HCT116 (cell line): ENCODE results near the gene SMCO1. TPM values are rescaled to one million over a fixed set of nuclear protein-coding genes. Genes with fewer than 3 reads are reported as not detected.

Experiments used
- ATAC-seq: fragments of 200-7000 bp; cut with Tn5 transposase; 2 replicates; pipeline ENCODE4 v1.9.1; 2020; ENCODE audit warnings: mild to moderate bottlenecking, moderate library complexity
- BruUV-seq: library from RNA; stranded (reverse); fragments of 400-500 nt; replicated peaks from 2 replicates; lab custom pipeline; 2021; lab: Mats Ljungman, UMichigan
- CTCF ChIA-PET: fragments of 300-600 bp; sonication (Branson Sonifier 250); formaldehyde crosslinking; loops from one replicate; lab custom pipeline; 2021; ENCODE audit warnings: antibody characterized with exemption; lab: Charles Lee
- POLR2A ChIA-PET: fragments of 300-600, 350-600 bp; sonication (Branson Sonifier 250); formaldehyde crosslinking; loops from one replicate; lab custom pipeline; 2021; ENCODE audit warnings: antibody characterized with exemption; lab: Charles Lee
- RAD21 ChIA-PET, 2 experiments: fragments of 300-600 bp; sonication (Branson Sonifier 250); formaldehyde crosslinking; loops; one replicate each; lab custom pipeline; 2023; ENCODE audit warnings: low total read pairs in 2 of 2; ENCODE audit not compliant: uncharacterized antibody in 2 of 2, unreplicated experiment in 2 of 2, low non-redundant PET in 1 of 2; lab: Charles Lee
- DNase-seq: peaks from one replicate; pipeline ENCODE4 v3.0.0-alpha.2; 2010; ENCODE audit warnings: low read depth, low spot score
- H2AFZ ChIP-seq: fragments of 200-600 bp; shearing (Covaris generic), sonication (generic); 2 replicates; pipeline ENCODE4 v1.6.1; 2017; ENCODE audit warnings: low read depth, mixed run types, mixed read lengths, antibody characterized with exemption, low read length; ENCODE audit not compliant: poor library complexity, severe bottlenecking
- H3K27ac ChIP-seq: 2 replicates; pipeline ENCODE4 v1.5.1; 2012; ENCODE audit warnings: low read depth, low read length
- H3K27me3 ChIP-seq: fragments of 200-600 bp; sonication (generic); 2 replicates; pipeline ENCODE4 v1.6.1; 2016; ENCODE audit warnings: mixed run types, low read length, mixed read lengths; ENCODE audit not compliant: insufficient read depth
- H3K36me3 ChIP-seq, 2 experiments: fragments of 200-500 bp in 1 of 2; fragments of 200-600 bp in 1 of 2; sonication (Bioruptor generic) in 1 of 2; sonication (generic) in 1 of 2; 2 replicates each; pipeline versions ENCODE4 v1.5.1 to v1.6.1; 2014 to 2016; ENCODE audit warnings: low read length in 2 of 2, inconsistent platforms in 1 of 2, mixed read lengths in 1 of 2, mixed run types in 1 of 2; ENCODE audit not compliant: insufficient read depth in 2 of 2, control insufficient read depth in 1 of 2
- H3K4me1 ChIP-seq, 2 experiments: fragments of 200-600 bp in 1 of 2; sonication (generic) in 1 of 2; 2 replicates each; pipeline versions ENCODE4 v1.5.1 to v1.6.1; 2012 to 2017; ENCODE audit warnings: low read length in 2 of 2, inconsistent platforms in 1 of 2, mild to moderate bottlenecking in 1 of 2, mixed read lengths in 1 of 2, mixed run types in 1 of 2, moderate library complexity in 1 of 2; ENCODE audit not compliant: insufficient read depth in 2 of 2, control insufficient read depth in 1 of 2
- H3K4me2 ChIP-seq: fragments of 200-600 bp; sonication (generic); 2 replicates; pipeline ENCODE4 v1.6.1; 2017; ENCODE audit warnings: mixed run types, low read length, mixed read lengths
- H3K4me3 ChIP-seq, 2 experiments: fragments of 200-600 bp in 1 of 2; sonication (generic) in 1 of 2; replicated peaks in 1 of 2; 2 replicates each; pipeline ENCODE4 v1.5.1; 2011 to 2016; ENCODE audit warnings: low read length in 2 of 2, control low read depth in 1 of 2, low read depth in 1 of 2, mild to moderate bottlenecking in 1 of 2, mixed read lengths in 1 of 2, mixed run types in 1 of 2
- H3K79me2 ChIP-seq: fragments of 200-600 bp; sonication (generic); 2 replicates; pipeline ENCODE4 v1.6.1; 2017; ENCODE audit warnings: mild to moderate bottlenecking, mixed run types, low read length, moderate library complexity, mixed read lengths; ENCODE audit not compliant: insufficient read depth
- H3K9ac ChIP-seq: fragments of 200-600 bp; sonication (generic); 2 replicates; pipeline ENCODE4 v1.6.1; 2016; ENCODE audit warnings: low read length, mixed read lengths
- H3K9me2 ChIP-seq: fragments of 200-600 bp; sonication (generic), shearing (Covaris generic); 2 replicates; pipeline ENCODE4 v1.6.1; 2017; ENCODE audit warnings: mixed run types, mild to moderate bottlenecking, moderate library complexity; ENCODE audit not compliant: insufficient read depth
- H3K9me3 ChIP-seq, 2 experiments: fragments of 200-500 bp in 1 of 2; fragments of 200-600 bp in 1 of 2; sonication (Bioruptor generic) in 1 of 2; sonication (generic) in 1 of 2; 2 replicates each; pipeline ENCODE4 v1.6.1; 2014 to 2017; ENCODE audit warnings: low read length in 2 of 2, mixed read lengths in 2 of 2, inconsistent platforms in 1 of 2, low read depth in 1 of 2, mild to moderate bottlenecking in 1 of 2, mixed run types in 1 of 2, moderate library complexity in 1 of 2; ENCODE audit not compliant: control insufficient read depth in 1 of 2, insufficient read depth in 1 of 2
- H4K20me1 ChIP-seq: fragments of 200-600 bp; sonication (generic), shearing (Covaris generic); 2 replicates; pipeline ENCODE4 v1.6.1; 2017; ENCODE audit warnings: mixed run types, mild to moderate bottlenecking, moderate library complexity; ENCODE audit not compliant: insufficient read depth
- EZH2 ChIP-seq: fragments of 200-600 bp; sonication (generic); IDR thresholded peaks from 2 replicates; pipeline ENCODE4 v1.6.1; 2017; ENCODE audit warnings: antibody characterized with exemption, mixed run types
- EZH2phosphoT487 ChIP-seq: fragments of 200-600 bp; IDR thresholded peaks from 2 replicates; pipeline ENCODE4 v1.6.1; 2018; ENCODE audit warnings: antibody characterized with exemption, borderline replicate concordance
- JUND ChIP-seq: IDR thresholded peaks from 2 replicates; pipeline ENCODE4 v1.6.1; 2012
- SP1 ChIP-seq: IDR thresholded peaks from 2 replicates; pipeline ENCODE4 v1.6.1; 2012; ENCODE audit warnings: low read depth
- YY1 ChIP-seq: IDR thresholded peaks from 2 replicates; pipeline ENCODE4 v1.6.1; 2011; ENCODE audit warnings: low read length, low read depth, moderate library complexity, mild to moderate bottlenecking; ENCODE audit not compliant: insufficient replicate concordance; ENCODE audit errors: extremely low read depth
- intact Hi-C: fragments of 100-400 bp; cut with micrococcal nuclease; formaldehyde crosslinking; loops from 2 replicates; pipeline ENCODE4 v1.10.0; 2022
- total RNA-seq: library from RNA; stranded (reverse); gene quantifications from one replicate; pipeline ENCODE4 v1.2.1, GENCODE V29; 2021; ENCODE audit not compliant: unreplicated experiment
- TF ChIP-seq, protein P1 (sequence below), 3 experiments: fragments of 200-600 bp in 1 of 3; sonication (generic) in 1 of 3; IDR thresholded peaks in 2 of 3; conservative IDR thresholded peaks in 1 of 3; 2 replicates each; pipeline ENCODE4 v1.5.1; 2012 to 2017; ENCODE audit warnings: low read depth in 2 of 3, low read length in 2 of 3, antibody characterized with exemption in 1 of 3, borderline replicate concordance in 1 of 3, control low read depth in 1 of 3, mild to moderate bottlenecking in 1 of 3, mixed read lengths in 1 of 3, mixed run types in 1 of 3, moderate library complexity in 1 of 3; ENCODE audit not compliant: insufficient read depth in 1 of 3
- TF ChIP-seq, protein P2 (sequence below): IDR thresholded peaks from 2 replicates; pipeline ENCODE4 v1.6.1; 2011; ENCODE audit warnings: mild to moderate bottlenecking, low read length, moderate library complexity; ENCODE audit not compliant: insufficient replicate concordance; ENCODE audit errors: extremely low read depth

SMCO1 gene
- total RNA-seq, 1 experiment from 2014 or later, result not detected

DNA sequence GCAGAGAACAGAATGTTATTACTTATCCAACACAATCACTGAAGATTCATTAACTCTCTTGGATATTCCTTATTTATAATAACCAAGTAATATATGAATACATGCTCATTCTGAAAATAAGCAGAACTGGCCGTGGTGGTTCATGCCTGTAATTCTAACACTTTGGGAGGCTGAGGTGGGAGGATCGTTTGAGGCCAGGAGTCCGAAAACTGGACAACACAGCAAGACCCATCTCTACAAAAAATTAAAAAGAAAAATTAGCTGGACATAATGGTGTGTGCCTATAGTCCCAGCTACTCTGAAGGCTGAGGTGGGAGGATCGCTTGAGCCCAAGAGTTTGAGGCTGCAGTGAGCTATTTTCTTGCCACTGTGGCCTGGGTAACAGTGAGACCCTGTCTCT, 37.5 kb downstream of the SMCO1 start:
- Histone ChIP-seq H3K27ac (no peak overlapping the region), H2AFZ (no peak overlapping the region), H4K20me1 (no peaks in the 10 kb centered on the region), H3K4me3 (no peak overlapping the region), H3K36me3 (peaks cover 28 to 32% of the 10 kb centered on the region in 2 experiments), H3K4me2 (no peak overlapping the region), H3K27me3 (no peaks in the 10 kb centered on the region), H3K79me2 (peaks cover 8% of the 10 kb centered on the region; the same call in 1 of the 2 replicates), H3K4me1 (no peaks in the 10 kb centered on the region), H3K9me2 (no peaks in the 10 kb centered on the region), H3K9ac (no peak overlapping the region), H3K9me3 (no peaks in the 10 kb centered on the region)
- ChIA-PET RAD21 (no interaction called here), POLR2A (interaction anchor here (1.2 kb wide), 1 partner anchor 9 kb away, joined by 3 read pairs; no protein-coding TSS in a partner anchor), CTCF (no interaction called here)
- DNase-seq (no peak), ATAC-seq (no peak)
- TF ChIP-seq SP1 (no peak), JUND (no peak), EZH2 (no peak), EZH2phosphoT487 (no peak), YY1 (no peak)
- TF ChIP-seq, protein P1, sequence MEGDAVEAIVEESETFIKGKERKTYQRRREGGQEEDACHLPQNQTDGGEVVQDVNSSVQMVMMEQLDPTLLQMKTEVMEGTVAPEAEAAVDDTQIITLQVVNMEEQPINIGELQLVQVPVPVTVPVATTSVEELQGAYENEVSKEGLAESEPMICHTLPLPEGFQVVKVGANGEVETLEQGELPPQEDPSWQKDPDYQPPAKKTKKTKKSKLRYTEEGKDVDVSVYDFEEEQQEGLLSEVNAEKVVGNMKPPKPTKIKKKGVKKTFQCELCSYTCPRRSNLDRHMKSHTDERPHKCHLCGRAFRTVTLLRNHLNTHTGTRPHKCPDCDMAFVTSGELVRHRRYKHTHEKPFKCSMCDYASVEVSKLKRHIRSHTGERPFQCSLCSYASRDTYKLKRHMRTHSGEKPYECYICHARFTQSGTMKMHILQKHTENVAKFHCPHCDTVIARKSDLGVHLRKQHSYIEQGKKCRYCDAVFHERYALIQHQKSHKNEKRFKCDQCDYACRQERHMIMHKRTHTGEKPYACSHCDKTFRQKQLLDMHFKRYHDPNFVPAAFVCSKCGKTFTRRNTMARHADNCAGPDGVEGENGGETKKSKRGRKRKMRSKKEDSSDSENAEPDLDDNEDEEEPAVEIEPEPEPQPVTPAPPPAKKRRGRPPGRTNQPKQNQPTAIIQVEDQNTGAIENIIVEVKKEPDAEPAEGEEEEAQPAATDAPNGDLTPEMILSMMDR (IDR thresholded peaks at IDR 0.05 in 2 of 3, conservative IDR thresholded peaks at IDR 0.05 in 1 of 3; ENCODE audit: borderline replicate concordance in 1 of 3, insufficient read depth in 1 of 3, low read depth in 2 of 3, low read length in 2 of 3), result no peak
- TF ChIP-seq, protein P2, sequence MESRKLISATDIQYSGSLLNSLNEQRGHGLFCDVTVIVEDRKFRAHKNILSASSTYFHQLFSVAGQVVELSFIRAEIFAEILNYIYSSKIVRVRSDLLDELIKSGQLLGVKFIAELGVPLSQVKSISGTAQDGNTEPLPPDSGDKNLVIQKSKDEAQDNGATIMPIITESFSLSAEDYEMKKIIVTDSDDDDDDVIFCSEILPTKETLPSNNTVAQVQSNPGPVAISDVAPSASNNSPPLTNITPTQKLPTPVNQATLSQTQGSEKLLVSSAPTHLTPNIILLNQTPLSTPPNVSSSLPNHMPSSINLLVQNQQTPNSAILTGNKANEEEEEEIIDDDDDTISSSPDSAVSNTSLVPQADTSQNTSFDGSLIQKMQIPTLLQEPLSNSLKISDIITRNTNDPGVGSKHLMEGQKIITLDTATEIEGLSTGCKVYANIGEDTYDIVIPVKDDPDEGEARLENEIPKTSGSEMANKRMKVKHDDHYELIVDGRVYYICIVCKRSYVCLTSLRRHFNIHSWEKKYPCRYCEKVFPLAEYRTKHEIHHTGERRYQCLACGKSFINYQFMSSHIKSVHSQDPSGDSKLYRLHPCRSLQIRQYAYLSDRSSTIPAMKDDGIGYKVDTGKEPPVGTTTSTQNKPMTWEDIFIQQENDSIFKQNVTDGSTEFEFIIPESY, result no peak
- BruUV-seq, result no TSS peak
- intact Hi-C loops, result no loop called here
